H9 (cell line): ENCODE measurements around the gene FTO. TPM values are rescaled to one million over a fixed set of nuclear protein-coding genes. Genes with fewer than 3 reads are reported as not detected.
A peak's percentile ranks its signal among the peaks of the same experiment; 100 is the strongest.

Source experiments
- DNase-seq: peaks from one replicate; pipeline ENCODE4 v3.0.0-alpha.2; 2017
- H2AFZ ChIP-seq: one replicate; pipeline ENCODE4 v1.6.1; 2013; ENCODE audit warnings: mild to moderate bottlenecking, low read length, control low read depth, moderate library complexity
- H2AK5ac ChIP-seq: 2 replicates; pipeline ENCODE4 v1.6.1; 2013; ENCODE audit warnings: low read length, control low read depth, mixed read lengths; ENCODE audit not compliant: insufficient read length
- H2BK120ac ChIP-seq: one replicate; pipeline ENCODE4 v1.6.1; 2013; ENCODE audit warnings: low read depth, mild to moderate bottlenecking, low read length, control low read depth, inconsistent platforms; ENCODE audit not compliant: poor library complexity, severe bottlenecking
- H2BK12ac ChIP-seq: 2 replicates; pipeline ENCODE4 v1.6.1; 2013; ENCODE audit warnings: low read length, control low read depth, mixed read lengths, low read depth; ENCODE audit not compliant: insufficient read length
- H2BK15ac ChIP-seq: 2 replicates; pipeline ENCODE4 v1.6.1; 2013; ENCODE audit warnings: low read depth, low read length, control low read depth
- H2BK20ac ChIP-seq: one replicate; pipeline ENCODE4 v1.6.1; 2013; ENCODE audit warnings: low read depth, mild to moderate bottlenecking, low read length, control low read depth, inconsistent platforms; ENCODE audit not compliant: poor library complexity, severe bottlenecking
- H2BK5ac ChIP-seq: 2 replicates; pipeline ENCODE4 v1.6.1; 2013; ENCODE audit warnings: low read length, control low read depth, mixed read lengths; ENCODE audit not compliant: insufficient read length
- H3K14ac ChIP-seq: 2 replicates; pipeline ENCODE4 v1.6.1; 2013; ENCODE audit warnings: low read length, control low read depth; ENCODE audit not compliant: insufficient read depth
- H3K18ac ChIP-seq: 2 replicates; pipeline ENCODE4 v1.6.1; 2013; ENCODE audit warnings: low read depth, mild to moderate bottlenecking, mixed read lengths, low read length, control low read depth; ENCODE audit not compliant: insufficient read length
- H3K23ac ChIP-seq: 2 replicates; pipeline ENCODE4 v1.6.1; 2013; ENCODE audit warnings: low read length, control low read depth, mixed read lengths, low read depth; ENCODE audit not compliant: insufficient read length
- H3K23me2 ChIP-seq: 2 replicates; pipeline ENCODE4 v1.6.1; 2013; ENCODE audit warnings: low read depth, mild to moderate bottlenecking, mixed read lengths, low read length, control low read depth; ENCODE audit not compliant: insufficient read length, poor library complexity, severe bottlenecking
- H3K27ac ChIP-seq: 2 replicates; pipeline ENCODE4 v1.5.1; 2013; ENCODE audit warnings: low read length, control low read depth, mixed read lengths, low read depth; ENCODE audit not compliant: insufficient read length
- H3K27me3 ChIP-seq: 2 replicates; pipeline ENCODE4 v1.6.1; 2013; ENCODE audit warnings: low read length, control low read depth, inconsistent platforms; ENCODE audit not compliant: insufficient read depth
- H3K4ac ChIP-seq: 2 replicates; pipeline ENCODE4 v1.6.1; 2013; ENCODE audit warnings: low read depth, mild to moderate bottlenecking, control low read depth, inconsistent platforms, low read length, moderate library complexity
- H3K4me1 ChIP-seq: 2 replicates; pipeline ENCODE4 v1.6.1; 2013; ENCODE audit warnings: low read length, control low read depth, inconsistent platforms; ENCODE audit not compliant: insufficient read depth
- H3K4me2 ChIP-seq: 2 replicates; pipeline ENCODE4 v1.6.1; 2013; ENCODE audit warnings: low read length, control low read depth, mixed read lengths; ENCODE audit not compliant: insufficient read length, insufficient read depth
- H3K56ac ChIP-seq: 2 replicates; pipeline ENCODE4 v1.6.1; 2013; ENCODE audit warnings: low read depth, mild to moderate bottlenecking, mixed read lengths, low read length, control low read depth; ENCODE audit not compliant: insufficient read length
- H3K79me1 ChIP-seq: 2 replicates; pipeline ENCODE4 v1.6.1; 2013; ENCODE audit warnings: low read depth, mild to moderate bottlenecking, moderate library complexity, low read length, control low read depth, inconsistent platforms; ENCODE audit not compliant: insufficient read depth, poor library complexity, severe bottlenecking
- H3K79me2 ChIP-seq: 2 replicates; pipeline ENCODE4 v1.6.1; 2013; ENCODE audit warnings: low read length, control low read depth, inconsistent platforms; ENCODE audit not compliant: insufficient read depth
- H3K9ac ChIP-seq: 2 replicates; pipeline ENCODE4 v1.6.1; 2013; ENCODE audit warnings: low read length, control low read depth, mixed read lengths; ENCODE audit not compliant: insufficient read length; ENCODE audit errors: extremely low read depth
- H3K9me3 ChIP-seq: one replicate; pipeline ENCODE4 v1.6.1; 2013; ENCODE audit warnings: low read depth, low read length, inconsistent platforms; ENCODE audit not compliant: control insufficient read depth
- H3T11ph ChIP-seq: one replicate; pipeline ENCODE4 v1.6.1; 2013; ENCODE audit warnings: mild to moderate bottlenecking, low read length, control low read depth, inconsistent platforms
- H4K20me1 ChIP-seq: one replicate; pipeline ENCODE4 v1.6.1; 2013; ENCODE audit not compliant: control insufficient read depth, insufficient read length, insufficient read depth
- H4K5ac ChIP-seq: 2 replicates; pipeline ENCODE4 v1.6.1; 2013; ENCODE audit warnings: low read depth, mild to moderate bottlenecking, mixed read lengths, low read length, control low read depth; ENCODE audit not compliant: insufficient read length
- H4K8ac ChIP-seq: replicated peaks from 2 replicates; pipeline ENCODE4 v1.6.1; 2013; ENCODE audit warnings: low read length, control low read depth, mixed read lengths, low read depth; ENCODE audit not compliant: insufficient read length
- H4K91ac ChIP-seq: 2 replicates; pipeline ENCODE4 v1.6.1; 2013; ENCODE audit warnings: low read depth, mild to moderate bottlenecking, moderate library complexity, mixed read lengths, low read length, control low read depth; ENCODE audit not compliant: insufficient read length
- H3K27ac Mint-ChIP-seq, 3 experiments: 2 replicates in 2 of 3; 3 replicates in 1 of 3; pipeline ENCODE4 v1.8.0; 2020 to 2021; ENCODE audit warnings: mixed read lengths in 3 of 3, mild to moderate bottlenecking in 1 of 3, moderate library complexity in 1 of 3
- H3K27me3 Mint-ChIP-seq: 2 replicates; pipeline ENCODE4 v1.8.0; 2021; ENCODE audit warnings: low read depth, mild to moderate bottlenecking, moderate library complexity, mixed read lengths
- H3K36me3 Mint-ChIP-seq, 3 experiments: 2 replicates in 2 of 3; 3 replicates in 1 of 3; pipeline ENCODE4 v1.8.0; 2020 to 2021; ENCODE audit warnings: low read depth in 3 of 3, mixed read lengths in 3 of 3; ENCODE audit not compliant: insufficient read depth in 1 of 3
- H3K4me1 Mint-ChIP-seq, 2 experiments: 2 replicates each; pipeline ENCODE4 v1.8.0; 2020; ENCODE audit warnings: mixed read lengths in 2 of 2
- H3K4me3 Mint-ChIP-seq, 2 experiments: 2 replicates in 1 of 2; 3 replicates in 1 of 2; pipeline ENCODE4 v1.8.0; 2020 to 2021; ENCODE audit warnings: mild to moderate bottlenecking in 2 of 2, mixed read lengths in 2 of 2, moderate library complexity in 1 of 2
- H3K9me3 Mint-ChIP-seq, 2 experiments: 2 replicates in 1 of 2; 3 replicates in 1 of 2; pipeline ENCODE4 v1.8.0; 2020; ENCODE audit warnings: mild to moderate bottlenecking in 2 of 2, mixed read lengths in 2 of 2, moderate library complexity in 1 of 2
- WGBS: extraction: QIAGEN DNeasy Blood & Tissue Kit; methylation state at CpG from one replicate; pipeline ENCODE4 v1.1.7; 2013; ENCODE audit warnings: missing lambda C conversion rate, low lambda C conversion rate, mixed read lengths; ENCODE audit not compliant: insufficient read length; ENCODE audit errors: extremely low coverage; 5-methylcytosine and 5-hydroxymethylcytosine counted together
- total RNA-seq: library from RNA; stranded (reverse); gene quantifications from 2 replicates; pipeline ENCODE4 v1.2.1, GENCODE V29; 2021
- TF ChIP-seq, protein P1 (sequence below): fragments of 200-600 bp; sonication (generic); conservative IDR thresholded peaks from 3 replicates; pipeline ENCODE4 v1.8.0; 2021; ENCODE audit warnings: antibody characterized with exemption, mild to moderate bottlenecking

Gene FTO
- total RNA-seq, 1 experiment from 2014 or later, result 67.9 TPM

DNA sequence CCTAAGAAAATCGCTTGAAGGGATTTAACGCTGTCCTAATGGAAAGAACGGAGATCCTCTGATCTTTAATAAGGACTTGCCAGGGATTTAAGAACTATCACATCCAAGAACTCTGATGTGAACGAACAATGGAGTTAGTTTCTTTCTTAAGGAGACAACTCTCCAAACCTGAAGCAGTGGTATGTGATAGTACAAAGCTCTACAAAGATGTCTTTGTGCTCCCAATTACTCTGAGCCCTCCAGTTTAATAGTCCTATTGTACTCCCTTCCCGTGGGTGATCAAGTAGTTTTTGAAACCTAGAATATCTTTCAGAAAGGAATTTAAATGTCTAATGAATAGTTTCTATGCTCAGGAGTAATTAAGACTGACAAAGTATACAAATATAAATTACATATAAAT is 123.8 kb downstream of the FTO start:
- H3K14ac ChIP-seq, result no peak overlapping the region
- no peak overlapping the region for H3K4me2 ChIP-seq
- DNase-seq, result no peak
- no peak overlapping the region for H3K9ac ChIP-seq
- TF ChIP-seq, protein P1, sequence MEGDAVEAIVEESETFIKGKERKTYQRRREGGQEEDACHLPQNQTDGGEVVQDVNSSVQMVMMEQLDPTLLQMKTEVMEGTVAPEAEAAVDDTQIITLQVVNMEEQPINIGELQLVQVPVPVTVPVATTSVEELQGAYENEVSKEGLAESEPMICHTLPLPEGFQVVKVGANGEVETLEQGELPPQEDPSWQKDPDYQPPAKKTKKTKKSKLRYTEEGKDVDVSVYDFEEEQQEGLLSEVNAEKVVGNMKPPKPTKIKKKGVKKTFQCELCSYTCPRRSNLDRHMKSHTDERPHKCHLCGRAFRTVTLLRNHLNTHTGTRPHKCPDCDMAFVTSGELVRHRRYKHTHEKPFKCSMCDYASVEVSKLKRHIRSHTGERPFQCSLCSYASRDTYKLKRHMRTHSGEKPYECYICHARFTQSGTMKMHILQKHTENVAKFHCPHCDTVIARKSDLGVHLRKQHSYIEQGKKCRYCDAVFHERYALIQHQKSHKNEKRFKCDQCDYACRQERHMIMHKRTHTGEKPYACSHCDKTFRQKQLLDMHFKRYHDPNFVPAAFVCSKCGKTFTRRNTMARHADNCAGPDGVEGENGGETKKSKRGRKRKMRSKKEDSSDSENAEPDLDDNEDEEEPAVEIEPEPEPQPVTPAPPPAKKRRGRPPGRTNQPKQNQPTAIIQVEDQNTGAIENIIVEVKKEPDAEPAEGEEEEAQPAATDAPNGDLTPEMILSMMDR, result no peak
- H2BK5ac ChIP-seq, result no peak overlapping the region
- no peaks in the 10 kb centered on the region for H3K23me2 ChIP-seq
- no peaks in the 10 kb centered on the region; the same call in 1 of the 2 replicates for H3K4me1 ChIP-seq
- H2BK15ac ChIP-seq, result no peak overlapping the region
- no peak overlapping the region for H4K91ac ChIP-seq
- no peak overlapping the region for H2AK5ac ChIP-seq
- Mint-ChIP-seq H3K9me3 (no peaks in the 10 kb centered on the region; a peak in 1 of 5 replicates), H3K4me3 (no peak overlapping the region), H3K4me1 (peaks cover 10 to 14% of the 10 kb centered on the region in 2 experiments), H3K36me3 (peaks cover 0 to 17% (median 12%) of the 10 kb centered on the region in 3 experiments; a peak in 5 of 7 replicates), H3K27me3 (no peaks in the 10 kb centered on the region), H3K27ac (peak overlapping the region in 2 of 3 experiments; percentile 68 to 75; a peak in 2 of 7 replicates)
- no peaks in the 10 kb centered on the region for H3K27me3 ChIP-seq
- H2BK20ac ChIP-seq, result no peak overlapping the region
- no peaks in the 10 kb centered on the region for H3K9me3 ChIP-seq
- no peak overlapping the region for H3K23ac ChIP-seq
- no CpG with 5 or more reads among the region's 5 CpGs for WGBS
- H2AFZ ChIP-seq, result no peak overlapping the region
- no peak overlapping the region for H3K56ac ChIP-seq
- H2BK120ac ChIP-seq, result no peak overlapping the region
- no peaks in the 10 kb centered on the region for H3K79me2 ChIP-seq
- no peak overlapping the region for H3T11ph ChIP-seq
- H3K4ac ChIP-seq, result no peak overlapping the region
- H4K8ac ChIP-seq, result no peak overlapping the region
- no peak overlapping the region for H2BK12ac ChIP-seq
- no peak overlapping the region for H3K18ac ChIP-seq
- H4K20me1 ChIP-seq, result no peaks in the 10 kb centered on the region
- no peaks in the 10 kb centered on the region for H3K79me1 ChIP-seq
- H3K27ac ChIP-seq, result no peak overlapping the region
- no peak overlapping the region for H4K5ac ChIP-seq
